CD4-positive, CD25-positive, alpha-beta regulatory T cell (primary cell): ENCODE results near the gene SLC22A7. TPM values are rescaled to one million over a fixed set of nuclear protein-coding genes. Genes with fewer than 3 reads are reported as not detected.

ENCODE experiments used
- ATAC-seq, 2 donors: fragments of 150-1000 bp; cut with Tn5 transposase; one replicate each; pipeline ENCODE4 v1.10.0; 2021; ENCODE audit warnings: low read depth in 2 of 2, moderate number of reproducible peaks in 2 of 2, moderate library complexity in 1 of 2
- DNase-seq, 3 donors: peaks; one replicate each; pipeline versions ENCODE4 v3.0.0 to v3.0.0-alpha.2; 2012 to 2022; ENCODE audit warnings: mixed read lengths in 1 of 3
- H3K27ac ChIP-seq: one replicate; pipeline ENCODE4 v1.7.0; 2013; ENCODE audit warnings: mild to moderate bottlenecking, low read length; ENCODE audit not compliant: insufficient read depth, poor library complexity, severe bottlenecking
- H3K27me3 ChIP-seq: one replicate; pipeline ENCODE4 v1.7.0; 2013; ENCODE audit warnings: low read length; ENCODE audit not compliant: control insufficient read depth, insufficient read depth
- H3K36me3 ChIP-seq: one replicate; pipeline ENCODE4 v1.7.0; 2013; ENCODE audit warnings: mild to moderate bottlenecking, low read length, moderate library complexity; ENCODE audit not compliant: control insufficient read depth, insufficient read depth
- H3K4me1 ChIP-seq: 2 replicates; pipeline ENCODE4 v1.7.0; 2013; ENCODE audit warnings: mild to moderate bottlenecking, low read length; ENCODE audit not compliant: insufficient read depth, control insufficient read depth, poor library complexity, severe bottlenecking
- H3K4me3 ChIP-seq: one replicate; pipeline ENCODE4 v1.7.0; 2013; ENCODE audit warnings: low read depth, mild to moderate bottlenecking, low read length, moderate library complexity
- H3K9me3 ChIP-seq, 2 experiments: 1 replicate in 1 of 2; 2 replicates in 1 of 2; pipeline ENCODE4 v1.7.0; 2013; ENCODE audit warnings: low read length in 2 of 2, mild to moderate bottlenecking in 1 of 2, moderate library complexity in 1 of 2; ENCODE audit not compliant: control insufficient read depth in 2 of 2
- H3K27ac Mint-ChIP-seq, 3 donors: one replicate each; pipeline ENCODE4 v1.8.0; 2020 to 2022; ENCODE audit warnings: mild to moderate bottlenecking in 3 of 3, mixed read lengths in 3 of 3, moderate library complexity in 2 of 3
- H3K27me3 Mint-ChIP-seq: one replicate; pipeline ENCODE4 v1.8.0; 2022; ENCODE audit warnings: mild to moderate bottlenecking, mixed read lengths
- H3K36me3 Mint-ChIP-seq: one replicate; pipeline ENCODE4 v1.8.0; 2020; ENCODE audit warnings: mixed read lengths
- H3K4me1 Mint-ChIP-seq, 4 donors: one replicate each; pipeline ENCODE4 v1.8.0; 2020 to 2022; ENCODE audit warnings: mixed read lengths in 4 of 4, mild to moderate bottlenecking in 1 of 4
- H3K4me3 Mint-ChIP-seq, 4 donors: one replicate each; pipeline ENCODE4 v1.8.0; 2020 to 2022; ENCODE audit warnings: mild to moderate bottlenecking in 4 of 4, mixed read lengths in 4 of 4, moderate library complexity in 3 of 4
- H3K9me3 Mint-ChIP-seq, 7 donors: one replicate each; pipeline ENCODE4 v1.8.0; 2020 to 2022; ENCODE audit warnings: mixed read lengths in 7 of 7, mild to moderate bottlenecking in 3 of 7, moderate library complexity in 2 of 7
- polyA plus RNA-seq, 4 donors: library from polyadenylated mRNA; unstranded; fragments of 300-500 nt; fragmentation: Illumina TruSeq; gene quantifications; one replicate each; pipeline ENCODE4 v1.2.3, GENCODE V29; 2021
- total RNA-seq: library from RNA; stranded (reverse); gene quantifications from one replicate; pipeline ENCODE4 v1.2.3, GENCODE V29; 2022

SLC22A7 gene
- total and polyA plus RNA-seq, 5 donors from 2014 or later, result not detected

- no peaks in the 10 kb centered on the region for H3K36me3 Mint-ChIP-seq
- peaks cover 0 to 16% (median 6%) of the 10 kb centered on the region in 4 donors for H3K4me1 Mint-ChIP-seq
- Histone ChIP-seq H3K36me3 (no peaks in the 10 kb centered on the region), H3K4me1 (peaks cover 19% of the 10 kb centered on the region), H3K27me3 (peaks cover 3% of the 10 kb centered on the region), H3K4me3 (peak overlapping the region; percentile 51), H3K27ac (no peak overlapping the region), H3K9me3 (no peaks in the 10 kb centered on the region)
- H3K27me3 Mint-ChIP-seq, result peaks cover 51% of the 10 kb centered on the region
- peak overlapping the region; percentile 60 to 88 (median 82) for H3K4me3 Mint-ChIP-seq
- ATAC-seq, result peak; percentile 63 to 67
- DNase-seq, result peak in 2 of 3 donors; percentile 62 to 74
- peak overlapping the region; percentile 10 to 77 (median 62) for H3K27ac Mint-ChIP-seq
- H3K9me3 Mint-ChIP-seq, result no peaks in the 10 kb centered on the region
Observed at GRCh38 chr6:43275801-43276576, 22.1 kb upstream of the SLC22A7 start.

GRCh38 chr6:43276577-43277305 is 21.3 kb upstream of the SLC22A7 start:
- ATAC-seq (no peak), DNase-seq (no peak)
- Histone ChIP-seq H3K27ac (no peak overlapping the region), H3K36me3 (no peaks in the 10 kb centered on the region), H3K27me3 (peaks cover 3% of the 10 kb centered on the region), H3K9me3 (no peaks in the 10 kb centered on the region), H3K4me1 (peaks cover 19% of the 10 kb centered on the region), H3K4me3 (no peak overlapping the region)
- H3K4me3 Mint-ChIP-seq, result peak overlapping the region in 3 of 4 donors; percentile 60 to 88 (median 78)
- H3K9me3 Mint-ChIP-seq, result no peaks in the 10 kb centered on the region
- no peaks in the 10 kb centered on the region for H3K36me3 Mint-ChIP-seq
- peaks cover 54% of the 10 kb centered on the region for H3K27me3 Mint-ChIP-seq
- no peak overlapping the region for H3K27ac Mint-ChIP-seq
- peaks cover 0 to 16% (median 6%) of the 10 kb centered on the region in 4 donors for H3K4me1 Mint-ChIP-seq

DNA sequence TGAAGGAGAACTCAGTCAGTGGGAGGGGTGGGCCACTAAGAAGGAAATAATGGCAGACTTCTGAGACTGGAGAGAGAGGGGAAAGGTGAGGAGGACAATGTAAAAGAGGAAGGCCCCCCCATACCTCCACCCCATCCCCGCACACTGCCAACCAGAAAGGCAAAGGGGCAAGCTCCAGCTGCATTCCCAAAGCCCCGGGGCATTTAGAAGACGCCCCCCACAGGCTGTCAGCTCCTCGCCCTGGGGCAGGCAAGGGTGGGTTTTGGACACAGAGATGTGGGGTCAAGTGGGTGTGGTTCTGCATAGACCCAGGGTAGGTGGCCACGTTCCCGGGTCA is 20.8 kb upstream of the SLC22A7 start:
- ATAC-seq (no peak), DNase-seq (no peak)
- Mint-ChIP-seq H3K27ac (no peak overlapping the region), H3K9me3 (no peaks in the 10 kb centered on the region), H3K4me3 (peak overlapping the region in 2 of 4 donors; percentile 36 to 61), H3K27me3 (peaks cover 58% of the 10 kb centered on the region), H3K36me3 (no peaks in the 10 kb centered on the region), H3K4me1 (peaks cover 0 to 16% (median 7%) of the 10 kb centered on the region in 4 donors)
- no peaks in the 10 kb centered on the region for H3K36me3 ChIP-seq
- no peak overlapping the region for H3K27ac ChIP-seq
- no peak overlapping the region for H3K4me3 ChIP-seq
- no peaks in the 10 kb centered on the region for H3K9me3 ChIP-seq
- H3K4me1 ChIP-seq, result peaks cover 19% of the 10 kb centered on the region
- peaks cover 3% of the 10 kb centered on the region for H3K27me3 ChIP-seq

GRCh38 chr6:43277643-43278523 is 20.2 kb upstream of the SLC22A7 start:
- ATAC-seq (no peak), DNase-seq (no peak)
- H3K27ac Mint-ChIP-seq, result no peak overlapping the region
- H3K27me3 Mint-ChIP-seq, result peaks cover 61% of the 10 kb centered on the region
- H3K27me3 ChIP-seq, result peaks cover 3% of the 10 kb centered on the region
- no peaks in the 10 kb centered on the region for H3K9me3 ChIP-seq
- H3K4me3 Mint-ChIP-seq, result peak overlapping the region in 2 of 4 donors; percentile 15 to 16
- peaks cover 0 to 16% (median 7%) of the 10 kb centered on the region in 4 donors for H3K4me1 Mint-ChIP-seq
- H3K9me3 Mint-ChIP-seq, result no peaks in the 10 kb centered on the region
- H3K4me1 ChIP-seq, result peaks cover 19% of the 10 kb centered on the region
- H3K36me3 ChIP-seq, result no peaks in the 10 kb centered on the region
- no peak overlapping the region for H3K27ac ChIP-seq
- H3K4me3 ChIP-seq, result no peak overlapping the region
- H3K36me3 Mint-ChIP-seq, result no peaks in the 10 kb centered on the region

DNA sequence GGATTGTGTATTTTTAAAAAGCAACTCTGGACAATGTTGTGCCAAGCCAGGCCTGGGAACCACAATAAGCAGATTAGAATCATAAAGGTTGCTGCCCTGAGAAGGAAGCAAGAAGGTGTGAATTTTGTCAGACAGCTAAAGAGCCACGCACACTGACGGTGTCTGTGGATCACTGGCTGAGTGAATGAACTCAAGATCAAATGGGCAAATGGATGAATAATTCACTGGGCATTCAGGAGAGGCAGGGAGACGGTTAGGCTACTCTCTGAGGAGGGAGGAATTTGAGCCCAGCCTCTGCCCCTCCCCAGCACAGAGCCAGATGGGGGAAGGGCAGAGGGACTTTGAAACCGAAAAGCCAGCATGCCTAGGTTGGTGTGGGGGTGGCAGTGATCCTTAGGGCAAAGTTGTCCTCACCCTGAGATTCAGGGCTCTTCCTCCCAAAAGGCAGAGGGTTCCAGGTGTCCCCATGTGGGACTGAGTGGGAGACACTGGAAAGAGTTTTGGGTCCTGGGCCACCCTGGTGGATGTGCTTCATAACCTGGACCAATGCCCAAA is 19.5 kb upstream of the SLC22A7 start:
- no peaks in the 10 kb centered on the region for H3K9me3 Mint-ChIP-seq
- H3K27ac Mint-ChIP-seq, result no peak overlapping the region

GRCh38 chr6:43280234-43280633 is 17.8 kb upstream of the SLC22A7 start:
- Histone ChIP-seq H3K4me1 (peaks cover 14% of the 10 kb centered on the region), H3K4me3 (no peak overlapping the region), H3K9me3 (no peaks in the 10 kb centered on the region), H3K36me3 (no peaks in the 10 kb centered on the region), H3K27me3 (peaks cover 3% of the 10 kb centered on the region), H3K27ac (no peak overlapping the region)
- Mint-ChIP-seq H3K4me1 (peaks cover 0 to 12% (median 7%) of the 10 kb centered on the region in 4 donors), H3K4me3 (no peak overlapping the region), H3K27ac (no peak overlapping the region), H3K9me3 (no peaks in the 10 kb centered on the region), H3K27me3 (peaks cover 47% of the 10 kb centered on the region), H3K36me3 (no peaks in the 10 kb centered on the region)
- ATAC-seq, result no peak
- DNase-seq, result no peak

More for the DNA sequence above, 19.5 kb upstream of the SLC22A7 start:
- Histone ChIP-seq H3K27me3 (peaks cover 3% of the 10 kb centered on the region), H3K4me1 (peaks cover 19% of the 10 kb centered on the region), H3K4me3 (no peak overlapping the region), H3K36me3 (no peaks in the 10 kb centered on the region), H3K27ac (no peak overlapping the region), H3K9me3 (no peaks in the 10 kb centered on the region)
- peaks cover 54% of the 10 kb centered on the region for H3K27me3 Mint-ChIP-seq
- H3K4me1 Mint-ChIP-seq, result peaks cover 0 to 16% (median 7%) of the 10 kb centered on the region in 4 donors
- H3K4me3 Mint-ChIP-seq, result no peak overlapping the region
- DNase-seq (no peak), ATAC-seq (no peak)
- no peaks in the 10 kb centered on the region for H3K36me3 Mint-ChIP-seq

DNA sequence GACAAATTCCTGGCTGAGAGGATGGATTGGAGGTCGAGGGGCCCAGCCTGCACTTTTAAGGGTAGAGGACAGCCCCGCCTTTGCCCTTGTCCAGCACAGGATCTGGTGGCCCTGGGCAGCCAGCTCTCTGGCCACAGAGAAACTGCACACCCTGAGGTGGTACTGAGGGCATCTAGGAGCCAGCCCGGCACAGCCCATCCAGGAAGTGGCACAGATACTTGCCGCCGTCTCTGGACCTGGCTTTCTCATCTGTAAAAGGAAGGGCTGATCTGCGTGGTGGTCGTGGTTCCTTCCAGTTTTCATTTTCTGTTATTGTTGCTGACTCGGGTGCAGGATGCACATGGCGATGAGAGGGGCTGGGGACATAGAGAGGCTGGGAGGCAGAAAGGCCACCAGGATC is 16.0 kb upstream of the SLC22A7 start:
- no peaks in the 10 kb centered on the region for H3K4me1 ChIP-seq
- no peaks in the 10 kb centered on the region for H3K27me3 ChIP-seq

More for the DNA sequence above, 16.0 kb upstream of the SLC22A7 start:
- Mint-ChIP-seq H3K9me3 (no peaks in the 10 kb centered on the region), H3K27me3 (peaks cover 49% of the 10 kb centered on the region), H3K36me3 (no peaks in the 10 kb centered on the region), H3K4me3 (peak overlapping the region in 1 of 4 donors; percentile 63), H3K4me1 (peaks cover 0 to 4% (median under 1%) of the 10 kb centered on the region in 4 donors), H3K27ac (no peak overlapping the region)
- DNase-seq, result no peak
- no peak overlapping the region for H3K27ac ChIP-seq
- no peak overlapping the region for H3K4me3 ChIP-seq
- H3K9me3 ChIP-seq, result no peaks in the 10 kb centered on the region
- no peak for ATAC-seq
- no peaks in the 10 kb centered on the region for H3K36me3 ChIP-seq
